Activated B cell treated with CpG ODN at 0.5 μM for 24 hours (primary cell): Measurements from ENCODE around the gene AFG1L. TPM values are rescaled to one million over a fixed set of nuclear protein-coding genes. Genes with fewer than 3 reads are reported as not detected.
"Not testable (repeated sequence)": the region's sequence is repeated elsewhere in the genome, so short reads cannot be mapped to it uniquely, and the experiment has no call there.

Experiments
- ATAC-seq: fragments of 200-7000 bp; cut with Tn5 transposase; one replicate; pipeline ENCODE4 v1.10.0; 2021; ENCODE audit warnings: low read depth, mild to moderate bottlenecking, moderate library complexity
- CTCF ChIA-PET: fragments of 350-600 bp; sonication (Branson Sonifier 250); formaldehyde crosslinking; loops from one replicate; lab custom pipeline; 2021; ENCODE audit warnings: antibody characterized with exemption; lab: Charles Lee
- POLR2A ChIA-PET: fragments of 350-600 bp; sonication (Branson Sonifier 250); formaldehyde crosslinking; loops from one replicate; lab custom pipeline; 2021; ENCODE audit warnings: antibody characterized with exemption; lab: Charles Lee
- DNase-seq: peaks from one replicate; pipeline ENCODE4 v3.0.0; 2022
- H3K27ac Mint-ChIP-seq: one replicate; pipeline ENCODE4 v1.8.0; 2020; ENCODE audit warnings: mixed read lengths
- H3K27me3 Mint-ChIP-seq: one replicate; pipeline ENCODE4 v1.8.0; 2021; ENCODE audit warnings: mixed read lengths
- H3K36me3 Mint-ChIP-seq: one replicate; pipeline ENCODE4 v1.8.0; 2021; ENCODE audit warnings: low read depth, mixed read lengths
- H3K4me1 Mint-ChIP-seq: one replicate; pipeline ENCODE4 v1.8.0; 2021; ENCODE audit warnings: mixed read lengths
- H3K4me3 Mint-ChIP-seq: one replicate; pipeline ENCODE4 v1.8.0; 2020; ENCODE audit warnings: mild to moderate bottlenecking, mixed read lengths
- H3K9me3 Mint-ChIP-seq: one replicate; pipeline ENCODE4 v1.8.0; 2020; ENCODE audit warnings: mixed read lengths
- intact Hi-C: fragments of 100-400 bp; cut with micrococcal nuclease; formaldehyde crosslinking; loops from one replicate; pipeline ENCODE4 v1.15.1; 2024
- total RNA-seq: library from RNA; stranded (reverse); gene quantifications from 2 replicates; pipeline ENCODE4 v1.2.3, GENCODE V29; 2022
- TF ChIP-seq, protein P1 (sequence below): fragments of 200-600 bp; IDR thresholded peaks from one replicate; pipeline ENCODE4 v1.8.0; 2022; ENCODE audit warnings: antibody characterized with exemption, mild to moderate bottlenecking

AFG1L gene
- total RNA-seq, 1 donor from 2014 or later, result 10.3 TPM

DNA sequence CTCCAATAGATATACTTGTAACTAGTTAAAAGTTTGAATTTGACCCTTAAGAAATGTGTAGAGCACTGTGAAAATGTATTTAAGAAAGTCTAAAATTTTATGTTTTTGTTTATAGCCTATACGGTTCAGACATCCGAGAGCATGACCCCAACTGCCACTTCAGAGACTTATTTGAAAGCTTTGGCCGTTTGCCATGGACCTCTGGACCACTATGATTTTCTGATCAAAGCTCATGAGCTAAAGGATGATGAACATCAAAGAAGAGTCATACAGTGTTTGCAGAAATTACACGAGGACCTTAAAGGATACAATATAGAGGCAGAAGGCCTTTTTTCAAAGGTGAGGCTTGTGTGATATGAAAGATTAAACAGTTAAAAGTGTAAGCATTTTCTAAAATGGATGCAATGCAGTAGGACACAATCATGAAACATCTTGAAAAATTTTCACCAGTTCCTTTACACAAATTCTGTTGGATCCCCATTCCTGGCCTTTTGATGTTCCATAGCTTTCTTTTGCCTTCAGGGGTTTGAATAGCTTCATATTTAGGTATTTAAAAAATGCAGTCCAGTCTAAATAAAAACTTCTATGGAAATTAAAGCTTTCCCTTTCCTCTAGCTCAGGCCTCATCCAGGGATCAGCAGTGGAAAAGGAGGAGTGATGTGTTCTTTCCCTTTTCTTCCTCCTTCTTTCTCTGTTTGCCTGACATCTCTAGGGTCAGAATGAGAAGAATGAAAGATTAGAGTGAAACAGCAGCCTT, 29.0 kb downstream of the AFG1L start:
- H3K9me3 Mint-ChIP-seq, result no peaks in the 10 kb centered on the region
- TF ChIP-seq, protein P1, sequence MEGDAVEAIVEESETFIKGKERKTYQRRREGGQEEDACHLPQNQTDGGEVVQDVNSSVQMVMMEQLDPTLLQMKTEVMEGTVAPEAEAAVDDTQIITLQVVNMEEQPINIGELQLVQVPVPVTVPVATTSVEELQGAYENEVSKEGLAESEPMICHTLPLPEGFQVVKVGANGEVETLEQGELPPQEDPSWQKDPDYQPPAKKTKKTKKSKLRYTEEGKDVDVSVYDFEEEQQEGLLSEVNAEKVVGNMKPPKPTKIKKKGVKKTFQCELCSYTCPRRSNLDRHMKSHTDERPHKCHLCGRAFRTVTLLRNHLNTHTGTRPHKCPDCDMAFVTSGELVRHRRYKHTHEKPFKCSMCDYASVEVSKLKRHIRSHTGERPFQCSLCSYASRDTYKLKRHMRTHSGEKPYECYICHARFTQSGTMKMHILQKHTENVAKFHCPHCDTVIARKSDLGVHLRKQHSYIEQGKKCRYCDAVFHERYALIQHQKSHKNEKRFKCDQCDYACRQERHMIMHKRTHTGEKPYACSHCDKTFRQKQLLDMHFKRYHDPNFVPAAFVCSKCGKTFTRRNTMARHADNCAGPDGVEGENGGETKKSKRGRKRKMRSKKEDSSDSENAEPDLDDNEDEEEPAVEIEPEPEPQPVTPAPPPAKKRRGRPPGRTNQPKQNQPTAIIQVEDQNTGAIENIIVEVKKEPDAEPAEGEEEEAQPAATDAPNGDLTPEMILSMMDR, result no peak
- intact Hi-C loops, result no loop called here
- ChIA-PET POLR2A (no interaction called here), CTCF (no interaction called here)
- peaks cover 28% of the 10 kb centered on the region for H3K36me3 Mint-ChIP-seq
- no peak for ATAC-seq
- no peak for DNase-seq
- H3K27me3 Mint-ChIP-seq, result no peaks in the 10 kb centered on the region
- no peak overlapping the region for H3K4me3 Mint-ChIP-seq
- H3K27ac Mint-ChIP-seq, result no peak overlapping the region
- H3K4me1 Mint-ChIP-seq, result no peaks in the 10 kb centered on the region

DNA sequence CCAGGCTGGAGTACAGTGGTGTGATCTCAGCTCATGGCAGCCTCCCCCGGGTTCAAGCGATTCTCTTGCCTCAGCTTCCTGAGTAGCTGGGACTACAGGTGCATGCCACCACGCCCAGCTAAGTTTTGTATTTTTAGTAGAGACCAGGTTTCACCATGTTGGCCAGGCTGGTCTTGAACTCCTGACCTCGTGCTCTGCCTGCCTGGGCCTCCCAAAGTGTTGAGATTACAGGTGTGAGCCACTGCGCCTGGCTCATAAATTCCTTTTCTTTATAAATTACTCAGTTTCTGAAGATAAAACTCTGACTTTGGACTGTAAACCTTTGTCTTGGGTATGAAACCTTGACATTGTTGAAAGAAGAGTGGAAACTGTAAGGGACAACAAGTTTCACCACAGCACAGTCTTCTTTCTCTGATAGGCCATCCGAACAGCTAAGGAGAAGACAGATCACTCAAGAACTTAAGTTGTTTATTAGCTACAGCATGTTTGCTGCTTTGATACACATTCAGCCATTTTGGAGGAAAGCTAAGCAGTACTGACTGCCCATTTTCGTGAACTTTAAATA, 35.4 kb downstream of the AFG1L start:
- H3K9me3 Mint-ChIP-seq, DNase-seq, H3K27ac Mint-ChIP-seq, H3K4me3 Mint-ChIP-seq, ATAC-seq, POLR2A ChIA-PET, CTCF ChIA-PET, H3K27me3 Mint-ChIP-seq, H3K4me1 Mint-ChIP-seq, intact Hi-C loops: not testable (repeated sequence)
- H3K36me3 Mint-ChIP-seq, result peaks cover 17% of the 10 kb centered on the region

DNA sequence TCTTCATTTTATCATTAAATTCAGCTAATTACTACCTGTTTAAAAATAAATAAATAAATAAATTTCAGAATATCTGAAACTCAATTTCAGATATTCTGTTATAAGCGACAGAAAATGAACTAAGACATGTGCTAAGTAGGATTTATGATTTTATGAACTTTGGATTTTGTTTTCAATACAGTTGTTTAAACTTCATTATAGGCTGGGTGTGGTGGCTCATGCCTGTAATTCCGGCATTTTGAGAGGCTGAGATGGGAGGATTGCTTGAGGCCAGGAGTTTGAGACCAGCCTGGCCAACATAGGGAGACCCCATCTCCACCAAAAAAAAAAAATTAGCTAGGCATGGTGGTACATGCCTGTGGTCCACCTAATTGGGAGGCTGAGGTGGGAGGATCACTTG, 36.0 kb downstream of the AFG1L start:
- ATAC-seq (no peak), DNase-seq (no peak)
- ChIA-PET POLR2A (no interaction called here), CTCF (no interaction called here)
- H3K27ac Mint-ChIP-seq, result no peak overlapping the region
- intact Hi-C loops, result no loop called here
- H3K4me3 Mint-ChIP-seq, result no peak overlapping the region
- TF ChIP-seq, protein P1, result no peak
- H3K36me3 Mint-ChIP-seq, result peaks cover 16% of the 10 kb centered on the region
- H3K4me1 Mint-ChIP-seq, result no peaks in the 10 kb centered on the region
- no peaks in the 10 kb centered on the region for H3K9me3 Mint-ChIP-seq
- no peaks in the 10 kb centered on the region for H3K27me3 Mint-ChIP-seq

DNA sequence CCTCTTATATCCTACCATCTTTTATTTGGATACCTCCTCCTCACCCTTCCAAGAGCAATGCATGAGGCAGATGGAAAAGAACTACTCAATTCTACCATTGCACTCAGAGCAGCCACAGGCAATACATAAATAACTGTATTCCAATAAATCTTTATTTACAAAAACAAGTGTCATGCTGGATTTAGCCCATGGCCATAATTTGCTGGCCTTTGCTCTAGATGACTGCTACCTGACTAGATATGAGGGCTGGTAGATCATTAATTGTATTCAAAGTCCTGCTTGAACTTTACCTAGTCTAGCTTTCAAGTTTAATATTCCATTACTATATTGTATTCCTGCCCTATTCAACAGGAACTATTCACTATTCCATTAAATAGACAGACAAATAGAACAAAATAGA, 37.1 kb downstream of the AFG1L start:
- CTCF ChIA-PET, result no interaction called here

DNA sequence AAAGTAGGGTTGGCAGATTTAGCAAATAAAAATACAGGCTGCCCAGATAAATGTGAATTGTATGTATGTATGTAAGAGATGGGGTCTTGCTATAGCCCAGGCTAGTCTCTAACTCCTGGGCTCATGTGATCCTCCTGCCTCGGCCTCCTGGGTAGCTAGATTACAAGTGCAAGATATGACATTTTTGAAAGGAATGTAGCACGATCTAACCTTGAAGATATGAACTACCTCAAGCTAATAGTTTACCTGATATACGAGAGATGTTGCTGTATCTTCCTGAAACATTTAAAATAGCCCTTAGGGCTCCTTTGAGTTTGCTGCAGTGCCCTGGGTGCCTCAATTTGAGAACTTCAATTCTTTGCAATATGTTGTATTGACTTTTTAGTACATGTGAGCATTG, 42.1 kb downstream of the AFG1L start:
- no peak overlapping the region for H3K27ac Mint-ChIP-seq
- ATAC-seq (no peak), DNase-seq (no peak)
- H3K36me3 Mint-ChIP-seq, result peaks cover 2% of the 10 kb centered on the region
- peaks cover 14% of the 10 kb centered on the region for H3K4me1 Mint-ChIP-seq
- TF ChIP-seq, protein P1, result no peak
- no peaks in the 10 kb centered on the region for H3K9me3 Mint-ChIP-seq
- no peaks in the 10 kb centered on the region for H3K27me3 Mint-ChIP-seq
- intact Hi-C loops, result no loop called here
- no peak overlapping the region for H3K4me3 Mint-ChIP-seq
- ChIA-PET CTCF (no interaction called here), POLR2A (no interaction called here)

More for the DNA sequence above, 37.1 kb downstream of the AFG1L start:
- H3K4me1 Mint-ChIP-seq, result no peaks in the 10 kb centered on the region
- no peak overlapping the region for H3K27ac Mint-ChIP-seq
- no peak for DNase-seq
- H3K27me3 Mint-ChIP-seq, result no peaks in the 10 kb centered on the region
- peaks cover 9% of the 10 kb centered on the region for H3K36me3 Mint-ChIP-seq
- TF ChIP-seq, protein P1, result no peak
- intact Hi-C loops, result no loop called here
- POLR2A ChIA-PET, result no interaction called here
- H3K9me3 Mint-ChIP-seq, result no peaks in the 10 kb centered on the region
- no peak overlapping the region for H3K4me3 Mint-ChIP-seq
- ATAC-seq, result no peak
